GM23248 (cell line): ENCODE data around the gene STIP1.

Source experiments
- EZH2 ChIP-seq: fragments of 200-600 bp; sonication (generic); IDR thresholded peaks from 2 replicates; pipeline ENCODE4 v1.6.1; 2018; ENCODE audit warnings: antibody characterized with exemption, mild to moderate bottlenecking; ENCODE audit not compliant: insufficient read depth, poor library complexity, severe bottlenecking
- EZH2phosphoT487 ChIP-seq: fragments of 200-600 bp; sonication (generic); IDR thresholded peaks from 2 replicates; pipeline ENCODE4 v1.6.1; 2018; ENCODE audit warnings: antibody characterized with exemption, moderate library complexity, mild to moderate bottlenecking, low read depth; ENCODE audit not compliant: insufficient read depth

DNA sequence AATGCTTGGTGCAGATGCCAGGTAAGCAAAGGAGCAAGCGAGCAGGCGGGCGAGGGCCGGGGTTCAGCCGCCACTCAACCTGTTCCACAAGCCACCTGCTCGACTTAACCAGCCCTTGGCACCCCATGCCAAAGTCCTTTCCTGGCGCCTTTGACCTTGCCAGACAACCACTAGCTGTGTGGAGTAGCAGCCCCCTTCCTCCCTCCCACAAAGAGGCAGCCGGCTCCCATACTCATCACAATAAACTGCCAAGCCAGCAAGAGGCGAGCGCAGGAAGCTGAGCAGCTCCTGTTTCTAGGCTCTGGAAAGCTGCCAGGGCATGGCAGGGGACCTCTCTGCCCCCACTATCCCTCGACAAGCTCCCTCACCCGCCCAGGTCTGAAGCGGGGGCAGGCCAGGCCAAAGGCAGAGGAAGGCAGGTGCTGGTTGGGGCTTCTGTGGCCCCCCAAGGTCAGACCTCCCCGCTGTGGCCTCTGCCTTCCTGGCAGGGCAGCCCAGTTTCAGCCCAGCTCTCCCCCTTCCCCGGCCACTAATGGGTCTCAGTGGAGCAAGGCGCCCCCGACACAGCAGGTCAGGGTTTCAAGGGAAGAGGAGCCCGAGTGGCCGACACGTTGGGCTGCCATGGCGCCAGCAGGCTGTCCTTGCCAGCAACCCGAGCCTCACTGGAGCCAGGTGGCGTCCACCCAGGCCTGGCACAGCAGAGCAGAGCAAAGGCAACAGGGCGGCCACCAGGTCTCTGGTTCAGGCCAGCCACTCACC is 35.3 kb upstream of the STIP1 start:
- TF ChIP-seq EZH2 = no peak
- TF ChIP-seq EZH2phosphoT487 = no peak
